H9 (cell line): ENCODE data around the gene LBH. TPM values are rescaled to one million over a fixed set of nuclear protein-coding genes. Genes with fewer than 3 reads are reported as not detected.

Experiments
- DNase-seq: peaks from one replicate; pipeline ENCODE4 v3.0.0-alpha.2; 2017
- H2AFZ ChIP-seq: one replicate; pipeline ENCODE4 v1.6.1; 2013; ENCODE audit warnings: mild to moderate bottlenecking, low read length, control low read depth, moderate library complexity
- H2AK5ac ChIP-seq: 2 replicates; pipeline ENCODE4 v1.6.1; 2013; ENCODE audit warnings: low read length, control low read depth, mixed read lengths; ENCODE audit not compliant: insufficient read length
- H2BK120ac ChIP-seq: one replicate; pipeline ENCODE4 v1.6.1; 2013; ENCODE audit warnings: low read depth, mild to moderate bottlenecking, low read length, control low read depth, inconsistent platforms; ENCODE audit not compliant: poor library complexity, severe bottlenecking
- H2BK12ac ChIP-seq: 2 replicates; pipeline ENCODE4 v1.6.1; 2013; ENCODE audit warnings: low read length, control low read depth, mixed read lengths, low read depth; ENCODE audit not compliant: insufficient read length
- H2BK15ac ChIP-seq: 2 replicates; pipeline ENCODE4 v1.6.1; 2013; ENCODE audit warnings: low read depth, low read length, control low read depth
- H2BK20ac ChIP-seq: one replicate; pipeline ENCODE4 v1.6.1; 2013; ENCODE audit warnings: low read depth, mild to moderate bottlenecking, low read length, control low read depth, inconsistent platforms; ENCODE audit not compliant: poor library complexity, severe bottlenecking
- H2BK5ac ChIP-seq: 2 replicates; pipeline ENCODE4 v1.6.1; 2013; ENCODE audit warnings: low read length, control low read depth, mixed read lengths; ENCODE audit not compliant: insufficient read length
- H3K14ac ChIP-seq: 2 replicates; pipeline ENCODE4 v1.6.1; 2013; ENCODE audit warnings: low read length, control low read depth; ENCODE audit not compliant: insufficient read depth
- H3K18ac ChIP-seq: 2 replicates; pipeline ENCODE4 v1.6.1; 2013; ENCODE audit warnings: low read depth, mild to moderate bottlenecking, mixed read lengths, low read length, control low read depth; ENCODE audit not compliant: insufficient read length
- H3K23ac ChIP-seq: 2 replicates; pipeline ENCODE4 v1.6.1; 2013; ENCODE audit warnings: low read length, control low read depth, mixed read lengths, low read depth; ENCODE audit not compliant: insufficient read length
- H3K23me2 ChIP-seq: 2 replicates; pipeline ENCODE4 v1.6.1; 2013; ENCODE audit warnings: low read depth, mild to moderate bottlenecking, mixed read lengths, low read length, control low read depth; ENCODE audit not compliant: insufficient read length, poor library complexity, severe bottlenecking
- H3K27ac ChIP-seq: 2 replicates; pipeline ENCODE4 v1.5.1; 2013; ENCODE audit warnings: low read length, control low read depth, mixed read lengths, low read depth; ENCODE audit not compliant: insufficient read length
- H3K27me3 ChIP-seq: 2 replicates; pipeline ENCODE4 v1.6.1; 2013; ENCODE audit warnings: low read length, control low read depth, inconsistent platforms; ENCODE audit not compliant: insufficient read depth
- H3K4ac ChIP-seq: 2 replicates; pipeline ENCODE4 v1.6.1; 2013; ENCODE audit warnings: low read depth, mild to moderate bottlenecking, control low read depth, inconsistent platforms, low read length, moderate library complexity
- H3K4me1 ChIP-seq: 2 replicates; pipeline ENCODE4 v1.6.1; 2013; ENCODE audit warnings: low read length, control low read depth, inconsistent platforms; ENCODE audit not compliant: insufficient read depth
- H3K4me2 ChIP-seq: 2 replicates; pipeline ENCODE4 v1.6.1; 2013; ENCODE audit warnings: low read length, control low read depth, mixed read lengths; ENCODE audit not compliant: insufficient read length, insufficient read depth
- H3K56ac ChIP-seq: 2 replicates; pipeline ENCODE4 v1.6.1; 2013; ENCODE audit warnings: low read depth, mild to moderate bottlenecking, mixed read lengths, low read length, control low read depth; ENCODE audit not compliant: insufficient read length
- H3K79me1 ChIP-seq: 2 replicates; pipeline ENCODE4 v1.6.1; 2013; ENCODE audit warnings: low read depth, mild to moderate bottlenecking, moderate library complexity, low read length, control low read depth, inconsistent platforms; ENCODE audit not compliant: insufficient read depth, poor library complexity, severe bottlenecking
- H3K79me2 ChIP-seq: 2 replicates; pipeline ENCODE4 v1.6.1; 2013; ENCODE audit warnings: low read length, control low read depth, inconsistent platforms; ENCODE audit not compliant: insufficient read depth
- H3K9ac ChIP-seq: 2 replicates; pipeline ENCODE4 v1.6.1; 2013; ENCODE audit warnings: low read length, control low read depth, mixed read lengths; ENCODE audit not compliant: insufficient read length; ENCODE audit errors: extremely low read depth
- H3K9me3 ChIP-seq: one replicate; pipeline ENCODE4 v1.6.1; 2013; ENCODE audit warnings: low read depth, low read length, inconsistent platforms; ENCODE audit not compliant: control insufficient read depth
- H3T11ph ChIP-seq: one replicate; pipeline ENCODE4 v1.6.1; 2013; ENCODE audit warnings: mild to moderate bottlenecking, low read length, control low read depth, inconsistent platforms
- H4K20me1 ChIP-seq: one replicate; pipeline ENCODE4 v1.6.1; 2013; ENCODE audit not compliant: control insufficient read depth, insufficient read length, insufficient read depth
- H4K5ac ChIP-seq: 2 replicates; pipeline ENCODE4 v1.6.1; 2013; ENCODE audit warnings: low read depth, mild to moderate bottlenecking, mixed read lengths, low read length, control low read depth; ENCODE audit not compliant: insufficient read length
- H4K8ac ChIP-seq: replicated peaks from 2 replicates; pipeline ENCODE4 v1.6.1; 2013; ENCODE audit warnings: low read length, control low read depth, mixed read lengths, low read depth; ENCODE audit not compliant: insufficient read length
- H4K91ac ChIP-seq: 2 replicates; pipeline ENCODE4 v1.6.1; 2013; ENCODE audit warnings: low read depth, mild to moderate bottlenecking, moderate library complexity, mixed read lengths, low read length, control low read depth; ENCODE audit not compliant: insufficient read length
- H3K27ac Mint-ChIP-seq, 3 experiments: 2 replicates in 2 of 3; 3 replicates in 1 of 3; pipeline ENCODE4 v1.8.0; 2020 to 2021; ENCODE audit warnings: mixed read lengths in 3 of 3, mild to moderate bottlenecking in 1 of 3, moderate library complexity in 1 of 3
- H3K27me3 Mint-ChIP-seq: 2 replicates; pipeline ENCODE4 v1.8.0; 2021; ENCODE audit warnings: low read depth, mild to moderate bottlenecking, moderate library complexity, mixed read lengths
- H3K36me3 Mint-ChIP-seq, 3 experiments: 2 replicates in 2 of 3; 3 replicates in 1 of 3; pipeline ENCODE4 v1.8.0; 2020 to 2021; ENCODE audit warnings: low read depth in 3 of 3, mixed read lengths in 3 of 3; ENCODE audit not compliant: insufficient read depth in 1 of 3
- H3K4me1 Mint-ChIP-seq, 2 experiments: 2 replicates each; pipeline ENCODE4 v1.8.0; 2020; ENCODE audit warnings: mixed read lengths in 2 of 2
- H3K4me3 Mint-ChIP-seq, 2 experiments: 2 replicates in 1 of 2; 3 replicates in 1 of 2; pipeline ENCODE4 v1.8.0; 2020 to 2021; ENCODE audit warnings: mild to moderate bottlenecking in 2 of 2, mixed read lengths in 2 of 2, moderate library complexity in 1 of 2
- H3K9me3 Mint-ChIP-seq, 2 experiments: 2 replicates in 1 of 2; 3 replicates in 1 of 2; pipeline ENCODE4 v1.8.0; 2020; ENCODE audit warnings: mild to moderate bottlenecking in 2 of 2, mixed read lengths in 2 of 2, moderate library complexity in 1 of 2
- CTCF ChIP-seq: fragments of 200-600 bp; sonication (generic); conservative IDR thresholded peaks from 3 replicates; pipeline ENCODE4 v1.8.0; 2021; ENCODE audit warnings: antibody characterized with exemption, mild to moderate bottlenecking
- WGBS: extraction: QIAGEN DNeasy Blood & Tissue Kit; methylation state at CpG from one replicate; pipeline ENCODE4 v1.1.7; 2013; ENCODE audit warnings: missing lambda C conversion rate, low lambda C conversion rate, mixed read lengths; ENCODE audit not compliant: insufficient read length; ENCODE audit errors: extremely low coverage; 5-methylcytosine and 5-hydroxymethylcytosine counted together
- total RNA-seq: library from RNA; stranded (reverse); gene quantifications from 2 replicates; pipeline ENCODE4 v1.2.1, GENCODE V29; 2021

Gene LBH
- total RNA-seq, 1 experiment from 2014 or later, result 53.0 TPM

- Mint-ChIP-seq H3K9me3 (no peaks in the 10 kb centered on the region), H3K4me1 (no peaks in the 10 kb centered on the region), H3K36me3 (no peaks in the 10 kb centered on the region), H3K27ac (no peak overlapping the region), H3K4me3 (no peak overlapping the region), H3K27me3 (no peaks in the 10 kb centered on the region; the same call in 1 of the 2 replicates)
- Histone ChIP-seq H2AK5ac (no peak overlapping the region), H4K8ac (no peak overlapping the region), H4K20me1 (no peaks in the 10 kb centered on the region), H3K4ac (no peak overlapping the region), H3K27ac (no peak overlapping the region), H4K91ac (no peak overlapping the region), H3K9me3 (no peaks in the 10 kb centered on the region), H3K9ac (no peak overlapping the region), H3K56ac (no peak overlapping the region), H3K4me1 (no peaks in the 10 kb centered on the region), H3K18ac (no peak overlapping the region), H3T11ph (no peak overlapping the region), H3K14ac (no peak overlapping the region), H2AFZ (no peak overlapping the region), H3K79me1 (no peaks in the 10 kb centered on the region), H3K23me2 (no peaks in the 10 kb centered on the region), H3K23ac (no peak overlapping the region), H2BK20ac (no peak overlapping the region), H2BK15ac (no peak overlapping the region), H3K79me2 (no peaks in the 10 kb centered on the region), H4K5ac (no peak overlapping the region), H2BK12ac (no peak overlapping the region), H2BK120ac (no peak overlapping the region), H3K27me3 (no peaks in the 10 kb centered on the region), H3K4me2 (no peak overlapping the region), H2BK5ac (no peak overlapping the region)
- TF ChIP-seq CTCF, result no peak
- WGBS, result no CpG with 5 or more reads among the region's 7 CpGs
- DNase-seq, result no peak
These were observed 28.2 kb upstream of the LBH start for GRCh38 chr2:30203156-30203555.
